Caco-2 (cell line): ENCODE measurements around the gene PSMB9. TPM values are rescaled to one million over a fixed set of nuclear protein-coding genes. Genes with fewer than 3 reads are reported as not detected.

Experiments used
- BruUV-seq: library from RNA; stranded (reverse); fragments of 400-500 nt; replicated peaks from 2 replicates; lab custom pipeline; 2021; lab: Mats Ljungman, UMichigan
- CTCF ChIA-PET: fragments of 300-600 bp; sonication (Branson Sonifier 250); formaldehyde crosslinking; loops from one replicate; lab custom pipeline; 2022; ENCODE audit warnings: antibody characterized with exemption; lab: Charles Lee
- POLR2A ChIA-PET: fragments of 300-600 bp; sonication (Branson Sonifier 250); formaldehyde crosslinking; loops from one replicate; lab custom pipeline; 2022; ENCODE audit warnings: antibody characterized with exemption; lab: Charles Lee
- DNase-seq, 2 experiments: peaks; one replicate each; pipeline versions ENCODE4 v3.0.0 to v3.0.0-alpha.2; 2020 to 2022
- H3K27me3 ChIP-seq: replicated peaks from 2 replicates; pipeline ENCODE4 v1.6.0; 2011; ENCODE audit warnings: low read length; ENCODE audit not compliant: control insufficient read depth, insufficient read depth
- H3K36me3 ChIP-seq: 2 replicates; pipeline ENCODE4 v1.5.1; 2011; ENCODE audit warnings: low read length; ENCODE audit not compliant: control insufficient read depth, insufficient read depth
- H3K4me1 ChIP-seq: fragments of 250-450 bp; sonication (Bioruptor Pico); 2 replicates; pipeline ENCODE4 v1.5.1; 2020; ENCODE audit warnings: mild to moderate bottlenecking
- H3K4me3 ChIP-seq: 2 replicates; pipeline ENCODE4 v1.5.1; 2011; ENCODE audit warnings: low read depth, mild to moderate bottlenecking, control low read depth, low read length
- H3K9me3 ChIP-seq: fragments of 250-450 bp; sonication (Bioruptor Pico); 2 replicates; pipeline ENCODE4 v1.5.1; 2020; ENCODE audit warnings: mild to moderate bottlenecking, moderate library complexity
- H3K27ac Mint-ChIP-seq: one replicate; pipeline ENCODE4 v1.8.0; 2022; ENCODE audit warnings: mixed read lengths; ENCODE audit not compliant: unreplicated experiment
- H3K27me3 Mint-ChIP-seq: one replicate; pipeline ENCODE4 v1.8.0; 2022; ENCODE audit warnings: mixed read lengths; ENCODE audit not compliant: insufficient read depth, unreplicated experiment
- H3K36me3 Mint-ChIP-seq: one replicate; pipeline ENCODE4 v1.8.0; 2022; ENCODE audit warnings: mild to moderate bottlenecking, mixed read lengths; ENCODE audit not compliant: insufficient read depth, unreplicated experiment
- H3K4me1 Mint-ChIP-seq: one replicate; pipeline ENCODE4 v1.8.0; 2022; ENCODE audit warnings: low read depth, mixed read lengths; ENCODE audit not compliant: unreplicated experiment
- H3K4me3 Mint-ChIP-seq: one replicate; pipeline ENCODE4 v1.8.0; 2022; ENCODE audit warnings: mild to moderate bottlenecking, moderate library complexity, mixed read lengths; ENCODE audit not compliant: unreplicated experiment
- H3K9me3 Mint-ChIP-seq: one replicate; pipeline ENCODE4 v1.8.0; 2022; ENCODE audit warnings: mixed read lengths; ENCODE audit not compliant: unreplicated experiment
- intact Hi-C: fragments of 100-400 bp; cut with micrococcal nuclease; formaldehyde crosslinking; loops from one replicate; pipeline ENCODE4 v1.10.0; 2022; ENCODE audit not compliant: unreplicated experiment
- total RNA-seq: library from RNA; stranded (reverse); gene quantifications from 2 replicates; pipeline ENCODE4 v1.2.3, GENCODE V29; 2022
- TF ChIP-seq, protein P1 (sequence below), 2 experiments: fragments of 200-600 bp in 1 of 2; IDR thresholded peaks; 1 replicate in 1 of 2; 2 replicates in 1 of 2; pipeline versions ENCODE4 v1.5.1 to v1.8.0; 2011 to 2022; ENCODE audit warnings: antibody characterized with exemption in 1 of 2, control low read depth in 1 of 2, inconsistent platforms in 1 of 2, low read depth in 1 of 2, low read length in 1 of 2, mild to moderate bottlenecking in 1 of 2, moderate library complexity in 1 of 2; ENCODE audit not compliant: insufficient read depth in 1 of 2, severe bottlenecking in 1 of 2, unreplicated experiment in 1 of 2

PSMB9 gene
- total RNA-seq, 1 experiment from 2014 or later, result 1.3 TPM

DNA sequence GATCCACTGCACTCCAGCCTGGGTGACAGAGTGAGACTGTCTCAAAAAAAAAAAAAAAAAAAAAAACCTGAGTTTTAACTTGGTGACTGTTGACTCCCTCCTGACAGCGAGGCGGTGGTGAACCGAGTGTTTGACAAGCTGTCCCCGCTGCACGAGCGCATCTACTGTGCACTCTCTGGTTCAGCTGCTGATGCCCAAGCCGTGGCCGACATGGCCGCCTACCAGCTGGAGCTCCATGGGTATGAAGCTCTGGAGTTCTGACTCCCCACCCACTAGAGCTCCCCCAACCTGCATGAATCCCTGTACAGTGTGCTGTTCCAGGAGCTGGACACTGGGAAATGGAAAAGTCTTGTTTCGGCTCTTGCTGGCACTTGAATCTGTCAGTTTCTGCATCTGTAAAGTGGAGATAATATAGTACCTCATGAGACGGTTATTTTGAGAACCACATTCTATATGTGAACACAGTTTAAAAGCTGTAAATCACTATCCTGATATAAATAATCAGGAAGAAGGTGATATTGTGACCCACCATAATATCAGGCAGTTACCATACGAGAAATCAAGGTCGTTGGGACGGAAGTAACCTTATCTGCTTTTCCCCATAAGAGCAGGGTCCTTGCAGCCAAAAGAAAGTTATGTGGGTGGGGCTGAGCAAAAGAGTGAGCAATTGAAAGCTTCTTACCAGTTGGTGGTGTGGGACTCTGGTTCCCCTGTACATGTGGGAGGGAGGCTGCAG lies 3.3 kb downstream of the PSMB9 start:
- BruUV-seq, result no TSS peak
- H3K36me3 Mint-ChIP-seq, result peaks cover 5% of the 10 kb centered on the region
- no peak overlapping the region for H3K4me3 Mint-ChIP-seq
- H3K4me1 Mint-ChIP-seq, result peaks cover 16% of the 10 kb centered on the region
- Histone ChIP-seq H3K4me3 (no peak overlapping the region), H3K27me3 (no peaks in the 10 kb centered on the region; the same call in 1 of the 2 replicates), H3K9me3 (no peaks in the 10 kb centered on the region), H3K4me1 (peaks cover 6% of the 10 kb centered on the region), H3K36me3 (no peaks in the 10 kb centered on the region)
- POLR2A ChIA-PET, result interaction anchor here (0.7 kb wide), 1 partner anchor 15 kb away, joined by 5 read pairs; no protein-coding TSS in a partner anchor
- TF ChIP-seq, protein P1, sequence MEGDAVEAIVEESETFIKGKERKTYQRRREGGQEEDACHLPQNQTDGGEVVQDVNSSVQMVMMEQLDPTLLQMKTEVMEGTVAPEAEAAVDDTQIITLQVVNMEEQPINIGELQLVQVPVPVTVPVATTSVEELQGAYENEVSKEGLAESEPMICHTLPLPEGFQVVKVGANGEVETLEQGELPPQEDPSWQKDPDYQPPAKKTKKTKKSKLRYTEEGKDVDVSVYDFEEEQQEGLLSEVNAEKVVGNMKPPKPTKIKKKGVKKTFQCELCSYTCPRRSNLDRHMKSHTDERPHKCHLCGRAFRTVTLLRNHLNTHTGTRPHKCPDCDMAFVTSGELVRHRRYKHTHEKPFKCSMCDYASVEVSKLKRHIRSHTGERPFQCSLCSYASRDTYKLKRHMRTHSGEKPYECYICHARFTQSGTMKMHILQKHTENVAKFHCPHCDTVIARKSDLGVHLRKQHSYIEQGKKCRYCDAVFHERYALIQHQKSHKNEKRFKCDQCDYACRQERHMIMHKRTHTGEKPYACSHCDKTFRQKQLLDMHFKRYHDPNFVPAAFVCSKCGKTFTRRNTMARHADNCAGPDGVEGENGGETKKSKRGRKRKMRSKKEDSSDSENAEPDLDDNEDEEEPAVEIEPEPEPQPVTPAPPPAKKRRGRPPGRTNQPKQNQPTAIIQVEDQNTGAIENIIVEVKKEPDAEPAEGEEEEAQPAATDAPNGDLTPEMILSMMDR (IDR thresholded peaks at IDR 0.05; ENCODE audit: insufficient read depth in 1 of 2, low read depth in 1 of 2, low read length in 1 of 2, severe bottlenecking in 1 of 2, unreplicated experiment in 1 of 2), result no peak
- intact Hi-C loops, result no loop called here
- no peak overlapping the region for H3K27ac Mint-ChIP-seq
- H3K9me3 Mint-ChIP-seq, result no peaks in the 10 kb centered on the region
- CTCF ChIA-PET, result interaction anchor here (0.6 to 5.2 kb wide), 3 partner anchors 10 to 19 kb away, joined by 4 to 32 read pairs (median 6); partner anchors contain the start of gene TAP2
- DNase-seq, result no peak
- peaks cover 20% of the 10 kb centered on the region for H3K27me3 Mint-ChIP-seq

DNA sequence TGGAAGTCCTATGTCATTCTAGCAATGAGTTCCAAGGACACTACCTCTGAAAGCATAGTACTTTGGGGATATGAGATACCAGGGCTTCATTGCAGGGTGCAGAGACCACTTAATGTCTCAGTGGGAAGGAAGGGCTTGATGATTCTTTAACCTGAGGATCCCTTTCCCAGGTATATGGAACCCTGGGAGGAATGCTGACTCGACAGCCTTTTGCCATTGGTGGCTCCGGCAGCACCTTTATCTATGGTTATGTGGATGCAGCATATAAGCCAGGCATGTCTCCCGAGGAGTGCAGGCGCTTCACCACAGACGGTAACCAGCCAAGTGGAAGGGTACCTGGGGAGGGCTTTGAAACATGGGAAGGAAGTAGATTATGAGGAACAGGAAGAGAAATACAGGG lies 4.2 kb downstream of the PSMB9 start:
- peaks cover 5% of the 10 kb centered on the region for H3K36me3 Mint-ChIP-seq
- intact Hi-C loops, result no loop called here
- no peaks in the 10 kb centered on the region for H3K9me3 Mint-ChIP-seq
- CTCF ChIA-PET, result interaction anchor here (1.1 to 5.2 kb wide), 2 partner anchors 10 to 20 kb away, joined by 4 to 32 read pairs; partner anchors contain the start of gene TAP2
- TF ChIP-seq, protein P1 (IDR thresholded peaks at IDR 0.05; ENCODE audit: insufficient read depth in 1 of 2, low read depth in 1 of 2, low read length in 1 of 2, severe bottlenecking in 1 of 2, unreplicated experiment in 1 of 2), result no peak
- POLR2A ChIA-PET, result interaction anchor here (0.6 kb wide), 1 partner anchor 23 kb away, joined by 6 read pairs; no protein-coding TSS in a partner anchor
- peaks cover 6% of the 10 kb centered on the region for H3K4me1 ChIP-seq
- H3K4me3 ChIP-seq, result no peak overlapping the region
- BruUV-seq, result no TSS peak
- H3K9me3 ChIP-seq, result no peaks in the 10 kb centered on the region
- no peak for DNase-seq
- H3K27me3 Mint-ChIP-seq, result peaks cover 26% of the 10 kb centered on the region
- no peak overlapping the region for H3K4me3 Mint-ChIP-seq
- no peaks in the 10 kb centered on the region for H3K36me3 ChIP-seq
- H3K4me1 Mint-ChIP-seq, result peaks cover 16% of the 10 kb centered on the region
- no peak overlapping the region for H3K27ac Mint-ChIP-seq
- H3K27me3 ChIP-seq, result no peaks in the 10 kb centered on the region; the same call in 1 of the 2 replicates

DNA sequence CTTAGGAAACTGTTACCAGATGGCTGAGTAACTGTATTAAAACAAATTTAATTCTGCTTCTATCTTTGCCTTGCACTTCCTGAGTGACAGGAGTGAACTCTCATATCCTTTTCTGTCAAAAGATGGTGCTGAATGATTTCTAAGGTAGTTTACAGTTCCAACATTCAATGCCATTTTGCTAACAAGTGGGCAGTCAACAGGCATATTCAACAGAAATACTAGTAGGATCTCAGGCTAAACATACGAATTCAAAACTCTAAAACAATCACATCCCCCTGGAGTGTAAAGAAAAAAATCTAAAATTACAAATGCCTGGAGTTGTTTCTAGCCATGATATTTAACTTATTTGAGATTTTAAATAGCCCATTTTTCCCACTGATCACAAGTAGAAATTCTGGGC lies 6.7 kb downstream of the PSMB9 start:
- H3K4me1 Mint-ChIP-seq, result peaks cover 3% of the 10 kb centered on the region
- Histone ChIP-seq H3K4me3 (no peak overlapping the region), H3K27me3 (no peaks in the 10 kb centered on the region), H3K4me1 (no peaks in the 10 kb centered on the region; the same call in none of the 2 replicates), H3K36me3 (no peaks in the 10 kb centered on the region), H3K9me3 (no peaks in the 10 kb centered on the region)
- TF ChIP-seq, protein P1 (IDR thresholded peaks at IDR 0.05; ENCODE audit: insufficient read depth in 1 of 2, low read depth in 1 of 2, low read length in 1 of 2, severe bottlenecking in 1 of 2, unreplicated experiment in 1 of 2), result no peak
- H3K9me3 Mint-ChIP-seq, result no peaks in the 10 kb centered on the region
- intact Hi-C loops, result no loop called here
- H3K27me3 Mint-ChIP-seq, result peaks cover 24% of the 10 kb centered on the region
- no peak for DNase-seq
- H3K4me3 Mint-ChIP-seq, result no peak overlapping the region
- BruUV-seq, result no TSS peak
- H3K36me3 Mint-ChIP-seq, result no peaks in the 10 kb centered on the region
- no peak overlapping the region for H3K27ac Mint-ChIP-seq
- CTCF ChIA-PET, result interaction anchor here (5.2 kb wide), 1 partner anchor 22 kb away, joined by 32 read pairs; the partner anchor contains the start of gene TAP2
- POLR2A ChIA-PET, result no interaction called here
